Measurements from ENCODE around the gene FOCAD.

DNA sequence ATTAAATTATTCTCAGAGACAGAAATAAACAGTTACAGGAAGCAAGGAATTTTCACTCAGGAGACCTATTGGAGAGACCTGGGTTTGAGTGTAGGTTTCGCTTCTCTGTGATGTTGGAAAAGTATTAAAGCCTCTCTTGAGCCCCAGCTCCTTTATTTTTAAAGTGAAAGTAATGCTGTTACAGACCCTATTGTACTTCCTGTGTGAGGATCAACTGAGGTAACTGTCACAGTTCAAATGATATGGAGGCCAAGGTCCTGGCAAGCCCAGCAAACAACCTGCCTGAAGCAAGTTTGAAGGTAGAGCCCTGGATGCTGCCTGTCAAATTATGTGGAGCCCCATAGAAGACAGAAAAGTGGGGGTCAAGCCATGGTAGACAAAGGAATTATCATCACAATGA is 355.2 kb downstream of the FOCAD start:
- no peak for TF ChIP-seq EZH2phosphoT487 (IDR thresholded peaks at IDR 0.05; ENCODE audit: borderline replicate concordance, low read depth, low read length)
- TF ChIP-seq, protein P1, sequence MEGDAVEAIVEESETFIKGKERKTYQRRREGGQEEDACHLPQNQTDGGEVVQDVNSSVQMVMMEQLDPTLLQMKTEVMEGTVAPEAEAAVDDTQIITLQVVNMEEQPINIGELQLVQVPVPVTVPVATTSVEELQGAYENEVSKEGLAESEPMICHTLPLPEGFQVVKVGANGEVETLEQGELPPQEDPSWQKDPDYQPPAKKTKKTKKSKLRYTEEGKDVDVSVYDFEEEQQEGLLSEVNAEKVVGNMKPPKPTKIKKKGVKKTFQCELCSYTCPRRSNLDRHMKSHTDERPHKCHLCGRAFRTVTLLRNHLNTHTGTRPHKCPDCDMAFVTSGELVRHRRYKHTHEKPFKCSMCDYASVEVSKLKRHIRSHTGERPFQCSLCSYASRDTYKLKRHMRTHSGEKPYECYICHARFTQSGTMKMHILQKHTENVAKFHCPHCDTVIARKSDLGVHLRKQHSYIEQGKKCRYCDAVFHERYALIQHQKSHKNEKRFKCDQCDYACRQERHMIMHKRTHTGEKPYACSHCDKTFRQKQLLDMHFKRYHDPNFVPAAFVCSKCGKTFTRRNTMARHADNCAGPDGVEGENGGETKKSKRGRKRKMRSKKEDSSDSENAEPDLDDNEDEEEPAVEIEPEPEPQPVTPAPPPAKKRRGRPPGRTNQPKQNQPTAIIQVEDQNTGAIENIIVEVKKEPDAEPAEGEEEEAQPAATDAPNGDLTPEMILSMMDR (conservative IDR thresholded peaks at IDR 0.05; ENCODE audit: low read length) = no peak
